Testis (tissue), 2 donors: ENCODE measurements around the gene BARX2.

ENCODE experiments used
- CTCF ChIP-seq, 3 experiments: fragments of 450-650 bp in 2 of 3; fragments of 200-600 bp in 1 of 3; sonication (generic) in 1 of 3; IDR thresholded peaks; one replicate each; pipeline ENCODE4 v1.5.1; 2016 to 2019; ENCODE audit warnings: antibody characterized with exemption in 3 of 3, mild to moderate bottlenecking in 2 of 3, moderate library complexity in 1 of 3
- POLR2A ChIP-seq: fragments of 450-650 bp; IDR thresholded peaks from one replicate; pipeline ENCODE4 v1.6.1; 2017; ENCODE audit warnings: antibody characterized with exemption, mild to moderate bottlenecking, moderate library complexity

GRCh38 chr11:129383060-129383459, 7.4 kb downstream of the BARX2 start:
- TF ChIP-seq CTCF (IDR thresholded peaks at IDR 0.05) (no peak), POLR2A (no peak)
